ENCODE results near the gene FCF1.

Gene FCF1

DNA sequence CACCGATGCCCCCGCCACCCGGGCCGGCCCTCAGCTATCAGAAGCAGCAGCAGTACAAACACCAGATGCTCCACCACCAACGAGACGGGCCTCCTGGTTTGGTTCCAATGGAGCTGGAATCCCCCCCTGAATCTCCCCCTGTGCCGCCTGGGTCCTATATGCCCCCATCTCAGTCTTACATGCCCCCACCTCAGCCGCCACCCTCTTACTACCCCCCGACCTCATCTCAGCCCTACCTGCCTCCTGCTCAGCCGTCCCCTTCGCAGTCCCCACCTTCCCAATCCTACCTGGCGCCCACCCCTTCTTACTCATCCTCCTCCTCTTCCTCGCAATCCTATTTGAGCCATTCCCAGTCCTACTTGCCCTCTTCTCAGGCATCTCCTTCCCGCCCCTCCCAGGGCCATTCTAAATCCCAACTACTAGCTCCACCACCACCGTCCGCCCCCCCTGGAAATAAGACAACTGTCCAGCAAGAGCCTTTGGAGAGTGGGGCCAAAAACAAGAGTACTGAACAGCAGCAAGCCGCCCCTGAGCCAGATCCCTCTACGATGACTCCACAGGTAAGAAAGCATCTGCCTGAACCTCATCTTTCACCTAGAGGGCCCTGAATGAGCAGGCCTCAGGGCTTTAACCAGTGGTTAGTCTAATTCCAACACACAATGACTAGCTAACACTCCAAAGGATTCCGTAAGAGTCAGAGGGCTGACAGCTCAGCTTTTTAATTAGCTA lies 51.0 kb downstream of the FCF1 start:
- DNase-seq (ENCODE audit: low read depth in 2 of 2), result no peak

DNA sequence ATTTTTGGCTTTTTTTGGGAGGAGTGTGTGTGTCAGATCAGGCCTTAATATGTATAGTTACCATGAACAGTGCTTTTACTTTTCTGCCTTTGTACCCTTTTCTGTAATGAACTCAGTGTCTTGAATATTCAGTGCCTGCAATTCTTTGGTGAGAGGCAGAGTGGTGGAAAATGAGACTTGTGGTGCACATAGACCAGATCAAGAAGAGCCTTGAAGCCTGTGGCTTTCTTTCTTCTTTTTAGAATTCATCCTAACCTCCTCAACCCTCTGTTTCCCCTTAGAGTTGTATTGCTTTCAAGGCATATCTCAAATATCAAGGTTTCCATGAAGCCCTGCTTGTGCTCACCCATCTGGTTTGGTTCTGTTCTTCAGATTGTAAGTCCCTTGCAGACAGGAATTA lies 52.8 kb downstream of the FCF1 start:
- no peak for DNase-seq (ENCODE audit: low read depth in 2 of 2)

DNA sequence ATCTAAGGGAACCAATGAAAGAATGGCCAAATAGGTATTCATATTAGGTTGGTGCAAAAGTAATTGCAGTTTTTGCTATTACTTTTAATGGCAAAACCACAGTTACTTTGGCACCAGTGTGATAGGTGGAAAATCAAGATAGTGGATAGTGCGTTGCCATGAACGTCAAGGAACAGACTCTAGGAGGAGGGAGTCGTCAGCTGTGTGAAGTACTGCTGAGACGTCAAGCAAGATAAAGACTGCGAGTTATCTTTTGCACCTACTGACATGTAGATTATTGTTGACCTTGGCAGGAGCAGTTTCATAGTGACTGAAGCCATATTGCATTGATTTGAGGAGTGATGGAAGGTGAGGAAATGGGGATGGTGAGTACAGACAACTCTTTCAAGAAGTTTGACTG lies 58.5 kb downstream of the FCF1 start:
- DNase-seq (ENCODE audit: low read depth in 2 of 2), result no peak

DNA sequence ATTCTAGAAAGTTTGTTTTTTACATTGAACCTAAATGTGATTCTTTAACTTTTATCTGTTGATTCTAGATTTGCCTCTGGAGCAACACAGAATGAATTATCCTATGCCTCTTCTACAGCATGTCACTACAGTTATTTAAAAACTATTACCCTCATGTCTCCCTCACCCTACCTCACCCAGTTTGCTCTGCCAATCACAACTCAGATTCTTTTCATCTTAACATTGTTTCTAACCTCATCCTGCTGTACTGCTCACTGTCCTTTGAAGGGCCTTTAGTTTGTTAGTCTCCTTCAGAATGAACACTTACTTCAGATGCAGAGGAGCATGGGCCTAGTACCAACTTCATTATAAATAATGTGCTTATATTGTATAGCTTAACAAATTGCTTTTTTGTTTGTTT lies 71.7 kb downstream of the FCF1 start:
- no peak for DNase-seq (ENCODE audit: low read depth in 2 of 2)

DNA sequence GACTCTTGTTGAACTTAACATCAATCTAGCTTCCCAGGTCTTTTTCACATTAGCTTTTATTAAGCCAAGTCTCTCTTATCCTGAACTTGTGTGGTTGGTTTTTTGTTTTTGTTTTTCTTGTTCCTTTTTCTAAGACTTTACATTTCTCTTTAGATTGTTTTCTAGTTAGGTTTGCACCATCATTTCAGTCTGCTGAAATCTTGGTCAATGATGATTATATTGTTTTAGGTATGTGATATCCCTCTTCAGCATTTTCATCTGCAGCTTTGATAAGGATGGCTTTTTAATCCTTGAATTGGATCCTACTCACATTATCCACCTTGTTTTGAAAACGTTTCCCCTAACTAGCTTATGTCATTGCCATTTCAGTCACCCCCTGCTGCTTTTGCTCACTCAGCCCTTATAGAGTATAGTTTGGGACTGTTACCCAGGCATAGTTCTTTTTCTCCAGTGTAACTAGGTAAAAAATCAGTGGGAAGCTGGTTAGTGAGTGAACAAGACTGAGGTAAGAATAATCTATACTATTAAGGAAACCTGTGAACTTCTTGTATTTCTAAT lies 72.2 kb downstream of the FCF1 start:
- DNase-seq (ENCODE audit: low read depth in 2 of 2), result no peak

DNA sequence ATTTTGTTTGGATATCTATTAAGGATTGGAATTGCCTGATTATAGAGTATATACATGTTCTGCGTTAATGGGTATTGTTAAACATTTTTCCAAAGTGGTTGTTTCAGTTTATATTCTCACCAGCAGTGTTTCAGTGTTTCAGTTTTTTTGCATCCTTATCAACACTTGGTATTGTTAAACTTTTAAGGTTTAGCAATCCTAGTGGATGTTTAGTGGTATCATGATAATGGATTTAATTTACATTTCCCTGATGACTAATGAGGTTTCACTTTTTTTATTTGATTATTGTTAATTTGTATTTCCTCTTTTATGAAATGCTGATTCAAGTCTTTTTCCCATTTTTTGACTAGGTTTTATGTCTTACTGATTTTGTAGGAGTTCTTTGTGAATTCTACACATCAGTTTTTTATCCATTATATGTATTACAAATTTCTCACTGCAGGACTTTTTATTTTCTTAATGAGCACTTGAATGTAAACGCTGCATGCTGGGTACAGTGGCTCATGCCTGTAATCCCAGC lies 73.9 kb downstream of the FCF1 start:
- DNase-seq (ENCODE audit: low read depth in 2 of 2), result no peak

All from stimulated activated CD4-positive, alpha-beta T cell treated with anti-CD3 and anti-CD28 coated beads, Interleukin-4, amount 100 ng/mL, for 48 hours (primary cell).